ENCODE measurements around the gene DNAAF8.
A peak's percentile ranks its signal among the peaks of the same experiment; 100 is the strongest.
"Not testable (repeated sequence)": the region's sequence is repeated elsewhere in the genome, so short reads cannot be mapped to it uniquely, and the experiment has no call there.

Gene DNAAF8

DNA sequence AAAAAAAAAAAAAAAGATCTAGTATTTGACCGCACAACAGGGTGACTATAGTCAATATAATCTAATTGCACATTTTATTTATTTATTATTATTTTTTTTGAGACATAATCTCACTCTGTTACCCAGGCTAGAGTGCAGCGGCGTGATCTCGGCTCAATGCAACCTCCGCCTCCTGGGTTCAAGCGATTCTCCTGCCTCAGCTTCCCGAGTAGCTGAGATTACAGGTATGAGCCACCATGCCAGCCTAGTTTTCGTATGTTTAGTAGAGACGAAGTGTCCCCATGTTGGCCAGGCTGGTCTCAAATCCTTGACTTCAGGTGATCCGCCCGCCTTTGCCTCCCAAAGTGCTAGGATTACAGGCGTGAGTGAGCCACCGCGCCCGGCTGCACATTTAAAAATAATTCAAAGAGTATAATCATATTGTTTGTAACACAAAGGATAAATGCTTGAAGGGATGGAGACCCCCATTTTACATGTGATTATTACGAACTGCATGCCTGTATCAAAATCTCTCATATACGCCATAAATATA is 1.1 kb upstream of the DNAAF8 start:
- H3K27ac ChIP-seq: peak overlapping the region; percentile 82
- no peak for DNase-seq (ENCODE audit: low spot score)
- ChIA-PET CTCF (interaction anchor here (0.7 kb wide), 1 partner anchor 224 kb away, joined by 3 read pairs; no protein-coding TSS in a partner anchor), POLR2A (ENCODE audit: low non-redundant PET) (interaction anchor here (1.0 kb wide), 1 partner anchor 18 kb away, joined by 6 read pairs; no protein-coding TSS in a partner anchor)
- TF ChIP-seq, protein P1, sequence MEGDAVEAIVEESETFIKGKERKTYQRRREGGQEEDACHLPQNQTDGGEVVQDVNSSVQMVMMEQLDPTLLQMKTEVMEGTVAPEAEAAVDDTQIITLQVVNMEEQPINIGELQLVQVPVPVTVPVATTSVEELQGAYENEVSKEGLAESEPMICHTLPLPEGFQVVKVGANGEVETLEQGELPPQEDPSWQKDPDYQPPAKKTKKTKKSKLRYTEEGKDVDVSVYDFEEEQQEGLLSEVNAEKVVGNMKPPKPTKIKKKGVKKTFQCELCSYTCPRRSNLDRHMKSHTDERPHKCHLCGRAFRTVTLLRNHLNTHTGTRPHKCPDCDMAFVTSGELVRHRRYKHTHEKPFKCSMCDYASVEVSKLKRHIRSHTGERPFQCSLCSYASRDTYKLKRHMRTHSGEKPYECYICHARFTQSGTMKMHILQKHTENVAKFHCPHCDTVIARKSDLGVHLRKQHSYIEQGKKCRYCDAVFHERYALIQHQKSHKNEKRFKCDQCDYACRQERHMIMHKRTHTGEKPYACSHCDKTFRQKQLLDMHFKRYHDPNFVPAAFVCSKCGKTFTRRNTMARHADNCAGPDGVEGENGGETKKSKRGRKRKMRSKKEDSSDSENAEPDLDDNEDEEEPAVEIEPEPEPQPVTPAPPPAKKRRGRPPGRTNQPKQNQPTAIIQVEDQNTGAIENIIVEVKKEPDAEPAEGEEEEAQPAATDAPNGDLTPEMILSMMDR (conservative IDR thresholded peaks at IDR 0.05; ENCODE audit: low read depth): no peak

DNA sequence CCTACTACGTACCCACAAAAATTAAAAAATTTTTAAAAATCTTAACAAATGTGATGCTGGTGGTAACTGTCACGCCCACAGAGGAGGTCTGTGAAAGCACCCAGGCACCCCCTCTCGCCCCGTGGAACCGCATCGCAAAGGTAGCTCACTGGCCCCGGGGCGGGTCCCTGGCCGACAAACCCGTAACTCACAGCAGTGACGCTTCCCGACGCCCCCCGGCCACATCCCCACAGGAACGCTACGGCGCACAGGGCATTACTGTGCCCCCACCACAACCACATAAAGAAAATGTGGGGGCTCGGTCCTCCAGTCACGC is 632 bp upstream of the DNAAF8 start:
- POLR2A ChIA-PET (ENCODE audit: low non-redundant PET): interaction anchor here (0.6 to 1.3 kb wide), 3 partner anchors 18 to 1910 kb away, joined by 3 to 8 read pairs (median 6); partner anchors contain the start of gene NUDT16L1
- H3K27ac ChIP-seq: peak overlapping the region; percentile 82
- TF ChIP-seq, protein P1 (conservative IDR thresholded peaks at IDR 0.05; ENCODE audit: low read depth): no peak
- CTCF ChIA-PET: interaction anchor here (0.7 kb wide), 1 partner anchor 223 kb away, joined by 3 read pairs; no protein-coding TSS in a partner anchor
- DNase-seq (ENCODE audit: low spot score): peak; percentile 37

DNA sequence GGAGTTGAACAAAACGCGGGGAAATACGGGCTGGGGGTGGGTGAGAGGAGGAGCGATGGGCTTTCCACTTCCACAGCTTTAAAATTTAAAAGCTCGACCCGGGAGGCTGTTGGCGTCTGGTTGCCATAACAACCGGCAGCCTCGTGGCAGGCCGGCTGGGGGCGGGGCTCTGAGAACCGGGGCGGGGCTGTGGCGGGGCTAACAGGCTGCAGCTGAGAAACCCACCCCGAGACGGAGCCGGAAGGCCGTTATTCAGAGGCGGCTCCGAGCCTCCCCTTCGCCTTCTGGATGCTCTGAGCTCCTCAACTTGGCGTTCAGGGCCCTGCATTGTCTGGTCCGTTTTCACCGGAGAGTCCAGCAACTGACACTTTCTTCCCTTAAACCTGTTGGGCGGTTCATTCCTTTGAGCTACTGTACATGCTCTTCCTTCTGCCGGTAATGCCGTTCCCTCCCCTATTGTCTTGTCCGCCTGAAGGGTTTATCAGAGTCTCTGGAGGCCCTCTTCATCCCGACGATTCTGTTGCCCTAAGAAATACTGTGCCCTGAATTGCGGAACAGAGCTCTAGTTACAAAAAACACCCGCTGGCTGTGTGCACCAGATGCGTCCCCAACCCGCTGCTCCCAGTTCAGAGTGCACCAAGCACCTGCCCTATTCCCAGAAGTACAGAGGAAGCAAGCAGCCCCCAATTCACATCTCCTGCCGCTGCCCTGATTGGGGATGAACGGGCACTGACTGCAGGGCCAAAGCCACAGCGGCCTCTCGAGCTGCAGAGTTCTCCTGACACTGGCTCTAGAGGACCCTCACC is 596 bp downstream of the DNAAF8 start:
- TF ChIP-seq, protein P1 (conservative IDR thresholded peaks at IDR 0.05; ENCODE audit: low read depth): no peak
- H3K27ac ChIP-seq: peak overlapping the region; percentile 82
- ChIA-PET POLR2A (ENCODE audit: low non-redundant PET) (interaction anchor here (1.3 kb wide), 1 partner anchor 41 kb away, joined by 8 read pairs; the partner anchor contains the start of gene NUDT16L1), CTCF (interaction anchor here (0.6 kb wide), 1 partner anchor 75 kb away, joined by 4 read pairs; no protein-coding TSS in a partner anchor)
- DNase-seq (ENCODE audit: low spot score): peak; percentile 83

DNA sequence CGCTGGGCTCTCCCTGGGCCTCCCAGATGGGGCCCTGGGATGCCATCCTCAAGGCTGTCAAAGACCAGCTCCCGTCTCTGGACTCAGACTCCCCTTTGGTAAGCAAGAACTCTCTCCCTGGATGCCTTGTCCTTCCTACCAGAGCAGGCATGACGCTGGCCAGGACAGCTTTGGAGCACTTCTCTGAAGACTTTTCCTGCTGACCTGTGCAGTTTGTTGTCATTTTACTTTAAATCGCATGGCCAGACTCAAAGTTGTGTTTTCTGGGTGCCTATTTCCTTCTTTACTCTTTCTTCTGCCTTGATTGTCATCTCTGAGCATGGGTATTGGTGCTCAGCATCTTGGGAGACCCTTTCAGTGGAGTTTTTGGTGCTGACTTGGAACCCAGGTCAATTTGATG is 2.2 kb downstream of the DNAAF8 start:
- no peak for DNase-seq (ENCODE audit: low spot score)
- TF ChIP-seq, protein P1 (conservative IDR thresholded peaks at IDR 0.05; ENCODE audit: low read depth): no peak
- ChIA-PET POLR2A (ENCODE audit: low non-redundant PET) (no interaction called here), CTCF (no interaction called here)
- H3K27ac ChIP-seq: no peak overlapping the region

DNA sequence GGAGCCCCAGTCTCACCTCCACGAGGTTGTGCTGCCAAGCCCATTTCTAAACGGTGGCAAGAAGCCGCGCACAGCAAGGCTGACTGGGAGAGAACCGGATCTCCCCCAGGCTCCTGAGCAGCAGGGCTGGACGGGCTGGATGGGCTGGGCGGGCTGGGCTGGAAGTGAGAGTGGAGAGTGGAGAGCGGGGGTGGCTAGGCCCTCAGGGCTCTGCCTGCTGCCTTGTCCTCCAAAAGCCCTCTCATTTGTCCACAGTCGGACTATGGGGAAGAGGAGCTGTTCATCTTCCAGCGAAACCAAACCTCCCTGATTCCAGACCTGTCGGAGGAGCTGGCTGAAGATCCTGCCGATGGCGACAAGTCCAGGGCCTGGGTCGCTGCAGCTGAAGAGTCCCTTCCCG is 3.2 kb downstream of the DNAAF8 start:
- CTCF ChIA-PET: no interaction called here
- POLR2A ChIA-PET (ENCODE audit: low non-redundant PET): no interaction called here
- H3K27ac ChIP-seq: no peak overlapping the region
- DNase-seq (ENCODE audit: low spot score): no peak
- TF ChIP-seq, protein P1 (conservative IDR thresholded peaks at IDR 0.05; ENCODE audit: low read depth): no peak

DNA sequence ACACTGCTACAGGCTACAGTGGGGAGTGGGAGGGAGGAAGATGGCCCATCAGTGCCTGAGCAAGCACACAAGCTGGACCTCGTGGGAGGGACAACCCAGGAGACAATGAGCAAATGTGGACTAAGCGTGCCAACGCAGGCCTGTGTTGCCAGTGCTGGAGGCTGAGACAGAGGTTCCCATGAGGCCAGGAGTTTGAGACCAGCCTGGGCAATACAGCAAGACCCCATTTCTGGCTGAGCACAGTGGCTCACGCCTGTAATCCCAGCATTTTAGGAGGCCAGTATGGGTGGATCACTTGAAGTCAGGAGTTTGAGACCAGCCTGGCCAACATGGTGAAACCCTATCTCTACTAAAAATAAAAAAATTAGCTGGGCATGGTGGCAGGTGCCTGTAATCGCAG is 4.0 kb downstream of the DNAAF8 start:
- POLR2A ChIA-PET (ENCODE audit: low non-redundant PET); CTCF ChIA-PET; H3K27ac ChIP-seq; DNase-seq (ENCODE audit: low spot score): not testable (repeated sequence)

All from RWPE1 (cell line).